GM13976 (cell line): Measurements from ENCODE around the gene PAX4.

Experiments used
- DNase-seq: peaks from one replicate; pipeline ENCODE4 v3.0.0; 2012; ENCODE audit warnings: low spot score
- CTCF ChIP-seq: IDR thresholded peaks from 2 replicates; pipeline ENCODE4 v1.5.1; 2012; ENCODE audit warnings: borderline replicate concordance, mild to moderate bottlenecking; ENCODE audit not compliant: insufficient read depth; ENCODE audit errors: extremely low read depth, missing control alignments, control extremely low read depth
- in situ Hi-C: fragments of 300-500 bp; cut with MboI; formaldehyde crosslinking; loops from one replicate; pipeline ENCODE4 v1.12.0; 2022; ENCODE audit warnings: low sequenced_read_pairs, mixed read lengths, inconsistent platforms; ENCODE audit not compliant: unreplicated experiment

The PAX4 gene

GRCh38 chr7:127629268-127629854, 11.4 kb upstream of the PAX4 start:
- TF ChIP-seq CTCF: peak; percentile 26
- DNase-seq: no peak
- in situ Hi-C loops: no loop called here

- DNase-seq: no peak
- in situ Hi-C loops: no loop called here
- peak; percentile 16 for TF ChIP-seq CTCF
These were observed 10.5 kb upstream of the PAX4 start for GRCh38 chr7:127628445-127628844.

GRCh38 chr7:127625331-127625730, 7.4 kb upstream of the PAX4 start:
- in situ Hi-C loops: no loop called here
- no peak for DNase-seq
- no peak for TF ChIP-seq CTCF

- TF ChIP-seq CTCF: no peak
- in situ Hi-C loops: no loop called here
- DNase-seq: no peak
These were observed 2.7 kb upstream of the PAX4 start for GRCh38 chr7:127620406-127621233.

GRCh38 chr7:127619681-127620405, 1.9 kb upstream of the PAX4 start:
- DNase-seq: no peak
- in situ Hi-C loops: no loop called here
- no peak for TF ChIP-seq CTCF

- no peak for TF ChIP-seq CTCF
- DNase-seq: no peak
- in situ Hi-C loops: no loop called here
These were observed 833 bp upstream of the PAX4 start for GRCh38 chr7:127618775-127619174.
